ENCODE measurements around the gene ANKRD34A. TPM values are rescaled to one million over a fixed set of nuclear protein-coding genes. Genes with fewer than 3 reads are reported as not detected.
"Not testable (repeated sequence)": the region's sequence is repeated elsewhere in the genome, so short reads cannot be mapped to it uniquely, and the experiment has no call there.

ANKRD34A gene
- total RNA-seq, 4 donors from 2014 or later = 0.26 to 5.0 (median 0.61) TPM

DNA sequence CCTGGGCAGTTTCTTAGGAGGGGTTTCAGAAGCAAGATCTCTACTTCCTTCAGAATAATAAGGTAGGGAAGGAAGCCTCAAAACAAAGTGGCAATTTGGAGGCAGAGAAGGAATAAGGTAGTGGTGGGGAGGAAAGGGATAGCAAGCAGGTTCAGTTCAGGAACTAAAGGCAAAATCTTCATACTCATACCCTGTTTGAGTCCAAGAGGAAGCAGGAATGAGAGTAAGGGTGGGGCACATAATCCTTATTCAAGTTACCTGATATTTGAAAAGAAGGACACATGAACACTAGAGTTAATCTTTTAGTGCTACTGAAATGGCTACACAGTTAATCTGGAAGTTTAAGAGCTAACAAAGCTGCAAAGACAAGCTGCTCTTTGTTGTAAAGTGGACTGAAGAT, 28.7 kb downstream of the ANKRD34A start:
- no peaks in the 10 kb centered on the region for H3K36me3 ChIP-seq
- no peak overlapping the region for H3K27ac ChIP-seq
- TF ChIP-seq, protein P1, sequence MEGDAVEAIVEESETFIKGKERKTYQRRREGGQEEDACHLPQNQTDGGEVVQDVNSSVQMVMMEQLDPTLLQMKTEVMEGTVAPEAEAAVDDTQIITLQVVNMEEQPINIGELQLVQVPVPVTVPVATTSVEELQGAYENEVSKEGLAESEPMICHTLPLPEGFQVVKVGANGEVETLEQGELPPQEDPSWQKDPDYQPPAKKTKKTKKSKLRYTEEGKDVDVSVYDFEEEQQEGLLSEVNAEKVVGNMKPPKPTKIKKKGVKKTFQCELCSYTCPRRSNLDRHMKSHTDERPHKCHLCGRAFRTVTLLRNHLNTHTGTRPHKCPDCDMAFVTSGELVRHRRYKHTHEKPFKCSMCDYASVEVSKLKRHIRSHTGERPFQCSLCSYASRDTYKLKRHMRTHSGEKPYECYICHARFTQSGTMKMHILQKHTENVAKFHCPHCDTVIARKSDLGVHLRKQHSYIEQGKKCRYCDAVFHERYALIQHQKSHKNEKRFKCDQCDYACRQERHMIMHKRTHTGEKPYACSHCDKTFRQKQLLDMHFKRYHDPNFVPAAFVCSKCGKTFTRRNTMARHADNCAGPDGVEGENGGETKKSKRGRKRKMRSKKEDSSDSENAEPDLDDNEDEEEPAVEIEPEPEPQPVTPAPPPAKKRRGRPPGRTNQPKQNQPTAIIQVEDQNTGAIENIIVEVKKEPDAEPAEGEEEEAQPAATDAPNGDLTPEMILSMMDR (IDR thresholded peaks at IDR 0.05) = no peak
- TF ChIP-seq POLR2A (IDR thresholded peaks at IDR 0.05) = no peak
- no peak overlapping the region for H3K4me3 ChIP-seq
- H3K9me3 ChIP-seq = no peaks in the 10 kb centered on the region
- no peaks in the 10 kb centered on the region for H3K4me1 ChIP-seq
- DNase-seq = no peak
- intact Hi-C loops (cut with DNase I; ENCODE audit: low total_unique reads) = no loop called here
- H3K27me3 ChIP-seq = no peaks in the 10 kb centered on the region

DNA sequence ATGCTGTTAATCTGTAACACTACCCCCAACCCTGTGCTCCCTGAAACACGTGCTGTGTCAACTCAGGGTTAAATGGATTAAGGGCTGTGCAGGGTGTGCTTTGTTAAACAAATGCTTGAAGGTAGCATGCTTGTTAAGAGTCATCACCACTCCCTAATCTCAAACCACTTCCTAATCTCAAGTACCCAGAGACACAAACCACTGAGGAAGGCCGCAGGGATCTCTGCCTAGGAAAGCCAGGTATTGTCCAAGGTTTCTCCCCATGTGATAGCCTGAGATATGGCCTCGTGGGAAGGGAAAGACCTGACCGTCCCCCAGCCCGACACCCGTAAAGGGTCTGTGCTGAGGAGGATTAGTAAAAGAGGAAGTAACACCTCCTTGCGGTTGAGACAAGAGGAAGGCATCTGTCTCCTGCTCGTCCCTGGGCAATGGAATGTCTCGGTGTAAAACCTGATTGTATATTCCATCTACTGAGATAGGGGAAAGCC, 31.8 kb downstream of the ANKRD34A start:
- H3K36me3 ChIP-seq = not testable (repeated sequence)

DNA sequence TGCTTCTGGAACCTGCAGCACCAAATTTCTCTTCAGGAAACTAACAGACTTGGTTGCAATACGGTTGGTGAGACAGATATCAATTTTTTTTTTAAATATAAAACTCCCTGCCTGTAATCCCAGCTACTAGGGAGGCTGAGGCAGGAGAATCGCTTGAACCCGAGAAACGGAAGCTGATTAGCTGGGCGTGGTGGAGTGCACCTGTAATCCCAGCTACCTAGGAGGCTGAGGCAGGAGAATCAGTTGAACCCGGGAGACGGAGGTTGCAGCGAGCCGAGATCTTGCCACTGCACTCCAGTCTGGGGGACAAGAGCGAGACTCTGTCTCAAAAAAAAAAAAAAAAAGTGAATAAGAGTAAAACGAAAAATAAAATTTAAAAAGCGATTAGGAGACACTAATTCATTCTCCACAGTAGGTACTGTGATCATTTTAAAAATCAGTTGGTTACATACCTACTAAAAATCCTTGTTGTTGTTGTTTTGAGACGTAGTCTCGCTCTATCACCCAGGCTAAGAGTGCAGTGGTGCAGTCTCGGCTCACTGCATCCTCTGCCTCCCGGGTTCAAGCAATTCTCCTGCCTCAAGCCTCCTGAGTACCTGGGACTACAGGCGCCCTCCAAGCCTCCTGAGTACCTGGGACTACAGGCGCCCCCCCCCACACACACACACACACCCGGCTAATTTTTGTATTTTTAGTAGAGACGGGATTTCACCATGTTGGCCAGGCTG, 36.3 kb downstream of the ANKRD34A start:
- Histone ChIP-seq H3K9me3 (no peaks in the 10 kb centered on the region), H3K27me3 (no peaks in the 10 kb centered on the region), H3K4me3 (peak overlapping the region; percentile 75 to 85), H3K27ac (peak overlapping the region; percentile 95 to 98), H3K36me3 (no peaks in the 10 kb centered on the region), H3K4me1 (peaks cover 0 to 7% of the 10 kb centered on the region in 2 donors)
- no peak for DNase-seq
- TF ChIP-seq, protein P1 (IDR thresholded peaks at IDR 0.05) = no peak
- no peak for TF ChIP-seq POLR2A (IDR thresholded peaks at IDR 0.05)
- intact Hi-C loops (cut with DNase I; ENCODE audit: low total_unique reads) = no loop called here

More for the DNA sequence above, 31.8 kb downstream of the ANKRD34A start:
- H3K27ac ChIP-seq; DNase-seq; H3K9me3 ChIP-seq; H3K27me3 ChIP-seq; intact Hi-C loops (cut with DNase I; ENCODE audit: low total_unique reads); H3K4me1 ChIP-seq; H3K4me3 ChIP-seq: not testable (repeated sequence)

DNA sequence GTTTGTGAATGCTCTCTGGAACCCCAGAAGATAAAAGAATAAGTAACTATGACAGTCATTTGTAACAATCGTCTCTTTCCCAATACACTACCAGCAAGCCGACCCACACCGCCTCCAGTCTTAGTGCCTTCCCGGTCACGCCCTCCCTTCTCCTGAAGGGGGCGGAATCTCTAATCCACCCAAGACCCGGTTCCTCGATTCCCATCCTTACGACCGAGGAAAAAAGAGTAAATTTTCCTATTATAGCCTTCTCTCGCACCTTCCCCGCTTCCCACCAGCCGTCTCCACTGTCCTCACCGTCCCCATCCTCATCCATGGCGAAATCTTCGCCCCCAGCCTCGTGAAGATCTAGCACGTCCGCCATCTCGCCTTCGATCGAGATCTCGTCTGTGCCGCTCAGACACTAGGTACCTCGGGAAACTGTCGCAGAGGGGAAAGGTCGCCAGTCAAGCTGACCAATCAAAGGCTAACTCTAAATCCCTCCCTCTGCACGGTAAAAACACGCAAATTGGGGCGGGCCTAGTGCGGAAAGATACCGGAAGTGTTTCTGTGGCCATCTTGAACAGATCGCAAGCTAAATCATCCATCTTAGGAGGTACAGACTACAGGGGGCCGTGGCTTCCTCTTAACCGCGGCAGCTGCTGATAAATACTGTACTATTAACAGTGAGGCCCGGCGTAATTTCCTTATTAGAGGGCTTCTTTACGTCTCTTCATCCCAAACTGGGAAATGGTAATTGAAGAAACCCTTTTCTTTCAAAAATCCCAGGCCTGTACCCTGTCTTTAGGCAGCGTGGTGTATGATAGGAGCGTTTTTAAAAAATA, 37.1 kb downstream of the ANKRD34A start, which contains the start of gene RBM8A:
TSS of gene RBM8A (minus strand) at position 422 of the 824 bp plus-strand sequence. CDS start at position 364, 58 bp downstream.
- peak; percentile 94 to 98 for DNase-seq
- Histone ChIP-seq H3K9me3 (no peaks in the 10 kb centered on the region), H3K36me3 (no peaks in the 10 kb centered on the region), H3K4me1 (peaks cover 0 to 7% of the 10 kb centered on the region in 2 donors), H3K27me3 (no peaks in the 10 kb centered on the region), H3K4me3 (peak within 1 kb of the TSS; percentile 75 to 85), H3K27ac (peak within 1 kb of the TSS; percentile 95 to 98)
- TF ChIP-seq, protein P1 (IDR thresholded peaks at IDR 0.05) = peak in 3 of 4 experiments; percentile 63 to 70 (median 65)
- TF ChIP-seq POLR2A (IDR thresholded peaks at IDR 0.05) = peak; percentile 96 to 99
- intact Hi-C loops (cut with DNase I; ENCODE audit: low total_unique reads) = no loop called here

DNA sequence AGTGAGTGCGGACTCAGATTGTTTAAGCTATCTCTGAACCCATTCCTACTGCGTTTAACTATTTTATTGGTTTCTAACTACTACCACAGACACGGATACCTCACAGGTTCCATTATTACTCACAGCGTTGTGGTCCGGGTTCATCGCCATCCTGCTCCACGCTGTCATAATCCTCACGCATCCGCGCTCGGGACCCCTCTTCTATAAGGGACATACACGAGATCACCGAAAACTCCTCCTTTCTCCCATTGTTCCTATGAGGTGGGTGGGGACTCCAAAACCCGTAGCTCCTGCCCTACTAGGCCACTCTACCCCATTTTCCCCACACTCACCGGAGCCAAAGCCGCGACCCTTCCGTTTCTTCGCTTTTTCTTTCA, 37.7 kb downstream of the ANKRD34A start:
- H3K27ac ChIP-seq = peak overlapping the region; percentile 95 to 98
- H3K36me3 ChIP-seq = no peaks in the 10 kb centered on the region
- TF ChIP-seq, protein P1 (IDR thresholded peaks at IDR 0.05) = no peak
- TF ChIP-seq POLR2A (IDR thresholded peaks at IDR 0.05) = no peak
- H3K27me3 ChIP-seq = no peaks in the 10 kb centered on the region
- intact Hi-C loops (cut with DNase I; ENCODE audit: low total_unique reads) = no loop called here
- no peaks in the 10 kb centered on the region for H3K9me3 ChIP-seq
- no peak for DNase-seq
- H3K4me3 ChIP-seq = peak overlapping the region; percentile 75 to 85
- H3K4me1 ChIP-seq = peaks cover 0 to 7% of the 10 kb centered on the region in 2 donors

Data from uterus (tissue), 4 donors.